ENCODE data around the gene GALC.

GRCh38 chr14:88034076-88034475 lies 41.1 kb upstream of the GALC start:
- TF ChIP-seq ATF3 (CRISPR knock-in tag; conservative IDR thresholded peaks at IDR 0.05) = no peak
- TF ChIP-seq RORB (CRISPR knock-in tag; IDR thresholded peaks at IDR 0.05) = no peak
- TF ChIP-seq ZBTB43 (CRISPR knock-in tag; IDR thresholded peaks at IDR 0.05) = no peak
- TF ChIP-seq USF2 (CRISPR knock-in tag; IDR thresholded peaks at IDR 0.05) = no peak
- TF ChIP-seq E2F5 (CRISPR knock-in tag; IDR thresholded peaks at IDR 0.05) = no peak
- no peak for TF ChIP-seq ATF2 (CRISPR knock-in tag; IDR thresholded peaks at IDR 0.05; ENCODE audit: borderline replicate concordance, low read depth)
- TF ChIP-seq CTCF (IDR thresholded peaks at IDR 0.05) = no peak
- TF ChIP-seq CBFB (CRISPR knock-in tag; IDR thresholded peaks at IDR 0.05; ENCODE audit: low read depth) = no peak
- no peak for TF ChIP-seq MAX (CRISPR knock-in tag; IDR thresholded peaks at IDR 0.05)
- no peak for TF ChIP-seq HMGXB4 (CRISPR knock-in tag; IDR thresholded peaks at IDR 0.05)
- TF ChIP-seq SP1 (CRISPR knock-in tag; conservative IDR thresholded peaks at IDR 0.05) = no peak
- TF ChIP-seq ZNF416 (CRISPR knock-in tag; IDR thresholded peaks at IDR 0.05) = no peak
- no peak for TF ChIP-seq RELA (CRISPR knock-in tag; IDR thresholded peaks at IDR 0.05; ENCODE audit: borderline replicate concordance)
- TF ChIP-seq ATF1 (CRISPR knock-in tag; IDR thresholded peaks at IDR 0.05) = no peak

Data from WTC11 (cell line).